GM12878 (cell line): ENCODE results near the gene ACADS. TPM values are rescaled to one million over a fixed set of nuclear protein-coding genes. Genes with fewer than 3 reads are reported as not detected.

Source experiments
- BACH1 ChIP-seq: fragments of 450-650 bp; IDR thresholded peaks from 2 replicates; pipeline ENCODE4 v1.6.1; 2017; ENCODE audit warnings: mild to moderate bottlenecking, borderline replicate concordance
- CHD4 ChIP-seq: fragments of 200-600 bp; sonication (generic); IDR thresholded peaks from 2 replicates; pipeline ENCODE4 v1.6.1; 2016; ENCODE audit warnings: mild to moderate bottlenecking
- HDAC2 ChIP-seq: fragments of 200-600 bp; sonication (generic); IDR thresholded peaks from 2 replicates; pipeline ENCODE4 v1.6.1; 2017
- JUND ChIP-seq: IDR thresholded peaks from 2 replicates; pipeline ENCODE4 v1.6.1; 2012; ENCODE audit warnings: low read depth, mild to moderate bottlenecking, low read length, improper control_type of control experiment, moderate library complexity
- NRF1 ChIP-seq: conservative IDR thresholded peaks from 2 replicates; pipeline ENCODE4 v1.6.1; 2011; ENCODE audit warnings: mild to moderate bottlenecking, low read depth, low read length, improper control_type of control experiment
- SIX5 ChIP-seq: IDR thresholded peaks from 2 replicates; pipeline ENCODE4 v1.6.1; 2011; ENCODE audit warnings: mild to moderate bottlenecking, low read depth, low read length, moderate library complexity; ENCODE audit not compliant: severe bottlenecking
- TBL1XR1 ChIP-seq: IDR thresholded peaks from 2 replicates; pipeline ENCODE4 v1.6.1; 2012; ENCODE audit warnings: low read depth, low read length, improper control_type of control experiment
- TCF7 ChIP-seq: IDR thresholded peaks from 2 replicates; pipeline ENCODE4 v1.6.1; 2014; ENCODE audit warnings: antibody characterized with exemption, borderline replicate concordance
- ZSCAN29 ChIP-seq: fragments of 450-650 bp; IDR thresholded peaks from 2 replicates; pipeline ENCODE4 v1.6.1; 2017; ENCODE audit warnings: mild to moderate bottlenecking, moderate library complexity
- polyA plus RNA-seq, 11 experiments: library from polyadenylated mRNA; depleted of rRNA in 4 of 11; unstranded in 6 of 11; stranded (reverse) in 5 of 11; fragments of >200 nt; fragmentation: Nextera tagmentation in 4 of 11; fragmentation: Illumina TruSeq in 1 of 11; extraction: Ambion mirVana in 4 of 11; extraction: Trizol in 1 of 11; gene quantifications; 1 replicate in 1 of 11; 2 replicates in 10 of 11; pipeline versions ENCODE4 v1.2.1 to v1.2.3, GENCODE V29; 2011 to 2016; ENCODE audit warnings: inconsistent platforms in 2 of 11, missing spikeins in 2 of 11, low read depth in 1 of 11
- total RNA-seq, 4 experiments: library from RNA; depleted of rRNA in 3 of 4; stranded (reverse); fragments of >200 nt in 3 of 4; fragmentation: Illumina TruSeq in 1 of 4; extraction: Trizol in 1 of 4; gene quantifications; 2 replicates each; pipeline versions ENCODE4 v1.2.1 to v1.2.3, GENCODE V29; 2013 to 2021
- TF ChIP-seq, protein P1 (sequence below): fragments of 150-350 bp; IDR thresholded peaks from 2 replicates; pipeline ENCODE4 v1.6.1; 2016; ENCODE audit warnings: low read depth, low read length
- TF ChIP-seq, protein P2 (sequence below): fragments of 450-650 bp; IDR thresholded peaks from 2 replicates; pipeline ENCODE4 v1.6.1; 2017; ENCODE audit warnings: borderline replicate concordance
- TF ChIP-seq, protein P3 (sequence below): fragments of 450-650 bp; IDR thresholded peaks from 2 replicates; pipeline ENCODE4 v1.6.1; 2017; ENCODE audit warnings: antibody characterized with exemption, mild to moderate bottlenecking, moderate library complexity
- TF ChIP-seq, protein P4 (sequence below): IDR thresholded peaks from 2 replicates; pipeline ENCODE4 v1.6.1; 2012; ENCODE audit warnings: low read depth, low read length, improper control_type of control experiment
- TF ChIP-seq, protein P5 (sequence below): IDR thresholded peaks from 2 replicates; pipeline ENCODE4 v1.6.1; 2012; ENCODE audit warnings: low read length, inconsistent platforms

The ACADS gene
- total and polyA plus RNA-seq, 10 of the 15 experiments (the other 5 are each of a cell fraction or from before 2014, with no cell fraction given), result 0.05 to 18.1 (median 10.2) TPM

DNA sequence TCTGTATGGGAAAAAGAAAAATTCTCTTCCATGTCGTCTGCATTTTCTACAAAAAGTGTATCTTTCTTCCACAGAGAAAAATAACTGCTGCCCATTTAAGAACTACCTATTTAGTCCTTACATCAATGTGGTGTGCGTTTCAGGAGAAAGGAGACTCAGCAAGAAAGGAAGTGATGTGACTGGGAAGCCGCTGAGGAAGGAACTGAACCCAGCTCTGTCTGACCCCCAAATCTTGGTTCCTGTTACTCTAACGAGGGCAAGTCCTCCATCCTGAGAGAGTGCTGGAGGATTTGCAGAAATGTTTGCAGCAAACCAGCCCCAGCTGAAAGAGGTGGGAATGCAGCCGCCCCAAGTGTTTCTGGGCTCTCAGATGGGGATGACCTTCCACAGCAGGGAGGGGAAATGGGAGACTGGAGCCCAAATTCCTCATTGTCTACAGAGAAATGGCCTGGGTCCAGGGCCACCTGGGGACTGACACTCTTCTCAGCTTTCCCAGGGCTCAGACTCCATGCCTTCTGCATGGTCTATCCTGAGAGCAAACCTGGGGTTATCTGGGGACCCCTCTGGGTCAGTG is 45.4 kb upstream of the ACADS start (continued):
- TF ChIP-seq, protein P1, sequence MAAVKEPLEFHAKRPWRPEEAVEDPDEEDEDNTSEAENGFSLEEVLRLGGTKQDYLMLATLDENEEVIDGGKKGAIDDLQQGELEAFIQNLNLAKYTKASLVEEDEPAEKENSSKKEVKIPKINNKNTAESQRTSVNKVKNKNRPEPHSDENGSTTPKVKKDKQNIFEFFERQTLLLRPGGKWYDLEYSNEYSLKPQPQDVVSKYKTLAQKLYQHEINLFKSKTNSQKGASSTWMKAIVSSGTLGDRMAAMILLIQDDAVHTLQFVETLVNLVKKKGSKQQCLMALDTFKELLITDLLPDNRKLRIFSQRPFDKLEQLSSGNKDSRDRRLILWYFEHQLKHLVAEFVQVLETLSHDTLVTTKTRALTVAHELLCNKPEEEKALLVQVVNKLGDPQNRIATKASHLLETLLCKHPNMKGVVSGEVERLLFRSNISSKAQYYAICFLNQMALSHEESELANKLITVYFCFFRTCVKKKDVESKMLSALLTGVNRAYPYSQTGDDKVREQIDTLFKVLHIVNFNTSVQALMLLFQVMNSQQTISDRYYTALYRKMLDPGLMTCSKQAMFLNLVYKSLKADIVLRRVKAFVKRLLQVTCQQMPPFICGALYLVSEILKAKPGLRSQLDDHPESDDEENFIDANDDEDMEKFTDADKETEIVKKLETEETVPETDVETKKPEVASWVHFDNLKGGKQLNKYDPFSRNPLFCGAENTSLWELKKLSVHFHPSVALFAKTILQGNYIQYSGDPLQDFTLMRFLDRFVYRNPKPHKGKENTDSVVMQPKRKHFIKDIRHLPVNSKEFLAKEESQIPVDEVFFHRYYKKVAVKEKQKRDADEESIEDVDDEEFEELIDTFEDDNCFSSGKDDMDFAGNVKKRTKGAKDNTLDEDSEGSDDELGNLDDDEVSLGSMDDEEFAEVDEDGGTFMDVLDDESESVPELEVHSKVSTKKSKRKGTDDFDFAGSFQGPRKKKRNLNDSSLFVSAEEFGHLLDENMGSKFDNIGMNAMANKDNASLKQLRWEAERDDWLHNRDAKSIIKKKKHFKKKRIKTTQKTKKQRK, result no peak
- TF ChIP-seq TCF7 (no peak), HDAC2 (no peak), NRF1 (no peak), JUND (no peak), BACH1 (no peak), SIX5 (no peak), ZSCAN29 (no peak), CHD4 (no peak), TBL1XR1 (no peak)
- TF ChIP-seq, protein P2, sequence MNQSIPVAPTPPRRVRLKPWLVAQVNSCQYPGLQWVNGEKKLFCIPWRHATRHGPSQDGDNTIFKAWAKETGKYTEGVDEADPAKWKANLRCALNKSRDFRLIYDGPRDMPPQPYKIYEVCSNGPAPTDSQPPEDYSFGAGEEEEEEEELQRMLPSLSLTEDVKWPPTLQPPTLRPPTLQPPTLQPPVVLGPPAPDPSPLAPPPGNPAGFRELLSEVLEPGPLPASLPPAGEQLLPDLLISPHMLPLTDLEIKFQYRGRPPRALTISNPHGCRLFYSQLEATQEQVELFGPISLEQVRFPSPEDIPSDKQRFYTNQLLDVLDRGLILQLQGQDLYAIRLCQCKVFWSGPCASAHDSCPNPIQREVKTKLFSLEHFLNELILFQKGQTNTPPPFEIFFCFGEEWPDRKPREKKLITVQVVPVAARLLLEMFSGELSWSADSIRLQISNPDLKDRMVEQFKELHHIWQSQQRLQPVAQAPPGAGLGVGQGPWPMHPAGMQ, result no peak
- TF ChIP-seq, protein P3, sequence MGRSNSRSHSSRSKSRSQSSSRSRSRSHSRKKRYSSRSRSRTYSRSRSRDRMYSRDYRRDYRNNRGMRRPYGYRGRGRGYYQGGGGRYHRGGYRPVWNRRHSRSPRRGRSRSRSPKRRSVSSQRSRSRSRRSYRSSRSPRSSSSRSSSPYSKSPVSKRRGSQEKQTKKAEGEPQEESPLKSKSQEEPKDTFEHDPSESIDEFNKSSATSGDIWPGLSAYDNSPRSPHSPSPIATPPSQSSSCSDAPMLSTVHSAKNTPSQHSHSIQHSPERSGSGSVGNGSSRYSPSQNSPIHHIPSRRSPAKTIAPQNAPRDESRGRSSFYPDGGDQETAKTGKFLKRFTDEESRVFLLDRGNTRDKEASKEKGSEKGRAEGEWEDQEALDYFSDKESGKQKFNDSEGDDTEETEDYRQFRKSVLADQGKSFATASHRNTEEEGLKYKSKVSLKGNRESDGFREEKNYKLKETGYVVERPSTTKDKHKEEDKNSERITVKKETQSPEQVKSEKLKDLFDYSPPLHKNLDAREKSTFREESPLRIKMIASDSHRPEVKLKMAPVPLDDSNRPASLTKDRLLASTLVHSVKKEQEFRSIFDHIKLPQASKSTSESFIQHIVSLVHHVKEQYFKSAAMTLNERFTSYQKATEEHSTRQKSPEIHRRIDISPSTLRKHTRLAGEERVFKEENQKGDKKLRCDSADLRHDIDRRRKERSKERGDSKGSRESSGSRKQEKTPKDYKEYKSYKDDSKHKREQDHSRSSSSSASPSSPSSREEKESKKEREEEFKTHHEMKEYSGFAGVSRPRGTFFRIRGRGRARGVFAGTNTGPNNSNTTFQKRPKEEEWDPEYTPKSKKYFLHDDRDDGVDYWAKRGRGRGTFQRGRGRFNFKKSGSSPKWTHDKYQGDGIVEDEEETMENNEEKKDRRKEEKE, result no peak
- TF ChIP-seq, protein P4, sequence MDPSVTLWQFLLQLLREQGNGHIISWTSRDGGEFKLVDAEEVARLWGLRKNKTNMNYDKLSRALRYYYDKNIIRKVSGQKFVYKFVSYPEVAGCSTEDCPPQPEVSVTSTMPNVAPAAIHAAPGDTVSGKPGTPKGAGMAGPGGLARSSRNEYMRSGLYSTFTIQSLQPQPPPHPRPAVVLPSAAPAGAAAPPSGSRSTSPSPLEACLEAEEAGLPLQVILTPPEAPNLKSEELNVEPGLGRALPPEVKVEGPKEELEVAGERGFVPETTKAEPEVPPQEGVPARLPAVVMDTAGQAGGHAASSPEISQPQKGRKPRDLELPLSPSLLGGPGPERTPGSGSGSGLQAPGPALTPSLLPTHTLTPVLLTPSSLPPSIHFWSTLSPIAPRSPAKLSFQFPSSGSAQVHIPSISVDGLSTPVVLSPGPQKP, result no peak
- TF ChIP-seq, protein P5, sequence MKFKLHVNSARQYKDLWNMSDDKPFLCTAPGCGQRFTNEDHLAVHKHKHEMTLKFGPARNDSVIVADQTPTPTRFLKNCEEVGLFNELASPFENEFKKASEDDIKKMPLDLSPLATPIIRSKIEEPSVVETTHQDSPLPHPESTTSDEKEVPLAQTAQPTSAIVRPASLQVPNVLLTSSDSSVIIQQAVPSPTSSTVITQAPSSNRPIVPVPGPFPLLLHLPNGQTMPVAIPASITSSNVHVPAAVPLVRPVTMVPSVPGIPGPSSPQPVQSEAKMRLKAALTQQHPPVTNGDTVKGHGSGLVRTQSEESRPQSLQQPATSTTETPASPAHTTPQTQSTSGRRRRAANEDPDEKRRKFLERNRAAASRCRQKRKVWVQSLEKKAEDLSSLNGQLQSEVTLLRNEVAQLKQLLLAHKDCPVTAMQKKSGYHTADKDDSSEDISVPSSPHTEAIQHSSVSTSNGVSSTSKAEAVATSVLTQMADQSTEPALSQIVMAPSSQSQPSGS, result no peak
